ENCODE data around the gene DLGAP1. TPM values are rescaled to one million over a fixed set of nuclear protein-coding genes. Genes with fewer than 3 reads are reported as not detected.

The DLGAP1 gene
- total RNA-seq, 1 donor from 2014 or later, result 11.5 TPM

DNA sequence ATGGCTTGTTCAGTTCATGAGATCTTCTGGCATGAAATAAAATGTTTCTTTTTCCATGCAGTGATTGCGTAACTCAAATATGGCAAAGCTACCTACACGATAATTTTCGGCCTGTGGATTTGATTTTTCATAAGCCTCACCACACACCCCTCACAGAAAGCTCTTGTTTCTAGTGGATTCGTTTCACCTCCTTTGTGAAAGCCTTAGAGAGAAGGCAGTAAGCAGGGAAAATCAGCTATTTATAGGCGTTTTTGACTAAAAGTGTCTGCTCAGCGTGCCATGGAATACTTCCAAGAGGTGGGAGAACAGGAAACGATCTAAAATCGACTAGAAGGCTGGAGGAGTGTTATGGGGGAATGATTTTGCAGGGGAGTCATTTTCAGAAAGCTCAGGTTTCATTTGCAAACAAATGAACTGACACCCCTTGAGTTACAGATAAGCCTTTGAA is 587.2 kb downstream of the DLGAP1 start:
- Mint-ChIP-seq H3K9me3 (no peaks in the 10 kb centered on the region), H3K27ac (ENCODE audit: unreplicated experiment) (peak overlapping the region; percentile 24), H3K4me3 (no peak overlapping the region), H3K27me3 (ENCODE audit: low read depth) (no peaks in the 10 kb centered on the region), H3K4me1 (no peaks in the 10 kb centered on the region), H3K36me3 (ENCODE audit: low read depth) (no peaks in the 10 kb centered on the region)
- no peak for TF ChIP-seq CTCF (conservative IDR thresholded peaks at IDR 0.05)
- DNase-seq (ENCODE audit: low read depth, low spot score), result no peak

DNA sequence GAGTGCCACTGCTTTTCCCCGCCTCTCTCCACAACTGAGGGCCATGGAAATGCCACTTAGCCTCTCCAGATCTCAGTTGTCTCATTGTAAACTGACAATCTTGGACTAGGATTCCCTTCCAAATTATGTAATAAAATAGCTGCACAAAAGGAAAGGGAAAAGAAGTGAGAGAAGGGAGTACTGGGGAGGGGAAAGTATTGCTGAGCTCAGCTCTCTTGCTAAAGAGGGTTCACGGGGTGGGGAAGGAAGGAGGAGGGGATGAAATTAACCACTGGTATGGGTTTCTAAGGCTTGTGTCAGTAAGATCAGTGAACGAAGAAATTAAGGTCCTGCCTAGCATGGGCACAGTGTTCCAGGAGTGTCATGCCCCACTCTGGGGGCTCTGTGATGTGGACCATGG is 587.9 kb downstream of the DLGAP1 start:
- Mint-ChIP-seq H3K9me3 (no peaks in the 10 kb centered on the region), H3K4me1 (no peaks in the 10 kb centered on the region), H3K27me3 (ENCODE audit: low read depth) (no peaks in the 10 kb centered on the region), H3K4me3 (no peak overlapping the region), H3K27ac (ENCODE audit: unreplicated experiment) (no peak overlapping the region), H3K36me3 (ENCODE audit: low read depth) (no peaks in the 10 kb centered on the region)
- TF ChIP-seq CTCF (conservative IDR thresholded peaks at IDR 0.05), result no peak
- DNase-seq (ENCODE audit: low read depth, low spot score), result no peak

- Mint-ChIP-seq H3K9me3 (no peaks in the 10 kb centered on the region), H3K4me3 (no peak overlapping the region), H3K36me3 (ENCODE audit: low read depth) (no peaks in the 10 kb centered on the region), H3K27ac (ENCODE audit: unreplicated experiment) (no peak overlapping the region), H3K4me1 (no peaks in the 10 kb centered on the region), H3K27me3 (ENCODE audit: low read depth) (no peaks in the 10 kb centered on the region)
- no peak for TF ChIP-seq CTCF (conservative IDR thresholded peaks at IDR 0.05)
- DNase-seq (ENCODE audit: low read depth, low spot score), result no peak
Measured at GRCh38 chr18:3864669-3865298, 590.3 kb downstream of the DLGAP1 start.

GRCh38 chr18:3863593-3863992 is 591.5 kb downstream of the DLGAP1 start:
- no peaks in the 10 kb centered on the region for H3K4me1 Mint-ChIP-seq
- H3K4me3 Mint-ChIP-seq, result no peak overlapping the region
- H3K9me3 Mint-ChIP-seq, result peaks cover 3% of the 10 kb centered on the region
- DNase-seq (ENCODE audit: low read depth, low spot score), result no peak
- no peak for TF ChIP-seq CTCF (conservative IDR thresholded peaks at IDR 0.05)
- no peaks in the 10 kb centered on the region for H3K36me3 Mint-ChIP-seq (ENCODE audit: low read depth)
- no peaks in the 10 kb centered on the region for H3K27me3 Mint-ChIP-seq (ENCODE audit: low read depth)
- peak overlapping the region; percentile 5 for H3K27ac Mint-ChIP-seq (ENCODE audit: unreplicated experiment)

DNA sequence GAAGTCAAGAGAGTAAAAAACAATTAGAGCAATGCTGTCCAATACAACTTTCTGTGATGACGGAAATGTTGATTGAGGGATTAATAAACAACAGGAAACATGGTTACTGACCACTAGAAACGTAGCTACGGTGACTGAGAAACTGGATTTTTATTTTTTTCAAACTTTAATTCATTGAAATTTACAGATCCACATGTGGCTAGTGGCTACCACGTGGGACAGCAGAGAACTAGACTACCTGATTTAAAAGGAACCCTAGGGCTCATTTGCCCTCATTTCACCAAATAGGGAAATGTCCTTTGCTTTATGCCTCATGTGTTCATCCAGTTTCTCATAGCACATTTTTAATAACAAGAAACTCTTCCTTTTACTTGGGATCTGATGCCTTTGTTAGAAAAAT is 592.1 kb downstream of the DLGAP1 start:
- no peak for DNase-seq (ENCODE audit: low read depth, low spot score)
- Mint-ChIP-seq H3K36me3 (ENCODE audit: low read depth) (no peaks in the 10 kb centered on the region), H3K27ac (ENCODE audit: unreplicated experiment) (no peak overlapping the region), H3K4me1 (no peaks in the 10 kb centered on the region), H3K27me3 (ENCODE audit: low read depth) (no peaks in the 10 kb centered on the region), H3K9me3 (peaks cover 3% of the 10 kb centered on the region), H3K4me3 (no peak overlapping the region)
- no peak for TF ChIP-seq CTCF (conservative IDR thresholded peaks at IDR 0.05)
